CD14-positive monocyte (primary cell): Measurements from ENCODE around the gene TOP2B. TPM values are rescaled to one million over a fixed set of nuclear protein-coding genes. Genes with fewer than 3 reads are reported as not detected.
A peak's percentile ranks its signal among the peaks of the same experiment; 100 is the strongest.

ENCODE experiments used
- DNase-seq, 3 donors: peaks; one replicate each; pipeline ENCODE4 v3.0.0-alpha.2; 2011 to 2022
- H2AFZ ChIP-seq: 2 replicates; pipeline ENCODE4 v1.6.0; 2012; ENCODE audit warnings: mild to moderate bottlenecking, low read depth, low read length, inconsistent platforms; ENCODE audit not compliant: insufficient read depth, poor library complexity, severe bottlenecking
- H3K27ac ChIP-seq, 2 donors: 1 replicate in 1 of 2; 2 replicates in 1 of 2; pipeline ENCODE4 v1.5.1; 2012 to 2013; ENCODE audit warnings: low read length in 2 of 2, control low read depth in 1 of 2, inconsistent platforms in 1 of 2, low read depth in 1 of 2, mild to moderate bottlenecking in 1 of 2
- H3K27me3 ChIP-seq, 2 donors: one replicate each; pipeline versions ENCODE4 v1.6.0 to v1.6.1; 2011 to 2013; ENCODE audit warnings: low read length in 2 of 2; ENCODE audit not compliant: control insufficient read depth in 2 of 2, insufficient read depth in 2 of 2
- H3K36me3 ChIP-seq, 2 donors: replicated peaks in 1 of 2; 1 replicate in 1 of 2; 2 replicates in 1 of 2; pipeline versions ENCODE4 v1.5.1 to v1.6.1; 2012 to 2013; ENCODE audit warnings: low read length in 2 of 2, control low read depth in 1 of 2, inconsistent platforms in 1 of 2, mild to moderate bottlenecking in 1 of 2; ENCODE audit not compliant: insufficient read depth in 2 of 2, control insufficient read depth in 1 of 2
- H3K4me1 ChIP-seq, 2 donors: 1 replicate in 1 of 2; 2 replicates in 1 of 2; pipeline versions ENCODE4 v1.5.1 to v1.6.1; 2012 to 2013; ENCODE audit warnings: low read length in 2 of 2, control low read depth in 1 of 2, inconsistent platforms in 1 of 2, mild to moderate bottlenecking in 1 of 2, moderate library complexity in 1 of 2; ENCODE audit not compliant: insufficient read depth in 2 of 2, control insufficient read depth in 1 of 2
- H3K4me2 ChIP-seq: replicated peaks from 2 replicates; pipeline ENCODE3; 2012; ENCODE audit warnings: low read length, moderate library complexity, mild to moderate bottlenecking; ENCODE audit not compliant: poor library complexity, severe bottlenecking; ENCODE audit errors: extremely low read depth
- H3K4me3 ChIP-seq, 3 experiments: fragments of 200-600 bp in 1 of 3; sonication (generic) in 1 of 3; replicated peaks in 1 of 3; 1 replicate in 2 of 3; 2 replicates in 1 of 3; pipeline ENCODE4 v1.5.1; 2011 to 2013; ENCODE audit warnings: low read length in 3 of 3, mild to moderate bottlenecking in 3 of 3, control low read depth in 2 of 3, low read depth in 2 of 3, inconsistent platforms in 1 of 3, moderate library complexity in 1 of 3
- H3K79me2 ChIP-seq: 2 replicates; pipeline ENCODE4 v1.6.0; 2012; ENCODE audit warnings: mild to moderate bottlenecking, control low read depth, inconsistent platforms, low read length, moderate library complexity; ENCODE audit not compliant: insufficient read depth
- H3K9ac ChIP-seq: 2 replicates; pipeline ENCODE4 v1.6.0; 2017; ENCODE audit warnings: low read length, mild to moderate bottlenecking; ENCODE audit not compliant: insufficient read depth, poor library complexity, severe bottlenecking
- H3K9me3 ChIP-seq, 2 donors: replicated peaks in 1 of 2; 1 replicate in 1 of 2; 2 replicates in 1 of 2; pipeline versions ENCODE4 v1.5.1 to v1.6.1; 2012 to 2013; ENCODE audit warnings: low read length in 2 of 2, control low read depth in 1 of 2; ENCODE audit not compliant: control insufficient read depth in 1 of 2, insufficient read depth in 1 of 2
- H4K20me1 ChIP-seq: 2 replicates; pipeline ENCODE4 v1.6.0; 2012; ENCODE audit warnings: mild to moderate bottlenecking, low read length, control low read depth, moderate library complexity; ENCODE audit not compliant: insufficient read depth
- H3K27ac Mint-ChIP-seq, 7 donors: one replicate each; pipeline ENCODE4 v1.8.0; 2020; ENCODE audit warnings: mild to moderate bottlenecking in 7 of 7, mixed read lengths in 7 of 7, moderate library complexity in 6 of 7, inconsistent platforms in 2 of 7
- H3K27me3 Mint-ChIP-seq, 3 donors: one replicate each; pipeline ENCODE4 v1.8.0; 2021 to 2022; ENCODE audit warnings: low read depth in 3 of 3, mild to moderate bottlenecking in 3 of 3, mixed read lengths in 3 of 3, moderate library complexity in 3 of 3, inconsistent platforms in 1 of 3
- H3K36me3 Mint-ChIP-seq, 2 donors: one replicate each; pipeline ENCODE4 v1.8.0; 2020; ENCODE audit warnings: mixed read lengths in 2 of 2, inconsistent platforms in 1 of 2, mild to moderate bottlenecking in 1 of 2
- H3K4me1 Mint-ChIP-seq: one replicate; pipeline ENCODE4 v1.8.0; 2020; ENCODE audit warnings: mild to moderate bottlenecking, mixed read lengths
- H3K4me3 Mint-ChIP-seq, 2 donors: one replicate each; pipeline ENCODE4 v1.8.0; 2020; ENCODE audit warnings: mild to moderate bottlenecking in 2 of 2, mixed read lengths in 2 of 2, moderate library complexity in 1 of 2
- H3K9me3 Mint-ChIP-seq, 7 donors: one replicate each; pipeline ENCODE4 v1.8.0; 2020 to 2022; ENCODE audit warnings: mixed read lengths in 7 of 7, mild to moderate bottlenecking in 6 of 7, moderate library complexity in 6 of 7, inconsistent platforms in 2 of 7
- CTCF ChIP-seq: fragments of 200-600 bp; IDR thresholded peaks from one replicate; pipeline ENCODE4 v1.8.0; 2022; ENCODE audit warnings: antibody characterized with exemption, mild to moderate bottlenecking
- WGBS: methylation state at CpG from one replicate; pipeline ENCODE4 v1.1.5; 2013; ENCODE audit warnings: missing lambda C conversion rate; ENCODE audit not compliant: insufficient coverage; 5-methylcytosine and 5-hydroxymethylcytosine counted together
- intact Hi-C, 2 donors: fragments of 100-400 bp; cut with micrococcal nuclease; formaldehyde crosslinking; loops; one replicate each; pipeline versions ENCODE4 v1.15.0 to v1.15.1; 2023
- polyA plus RNA-seq, 3 donors: library from polyadenylated mRNA; depleted of rRNA in 1 of 3; unstranded in 2 of 3; stranded (reverse) in 1 of 3; fragments of 300-500 nt in 2 of 3; fragments of >200 nt in 1 of 3; fragmentation: Illumina TruSeq in 2 of 3; gene quantifications; 1 replicate in 2 of 3; 2 replicates in 1 of 3; pipeline ENCODE4 v1.2.3, GENCODE V29; 2012 to 2021

TOP2B gene
- polyA plus RNA-seq, 3 donors, result 21.4 to 27.0 (median 26.1) TPM

GRCh38 chr3:25655659-25656058, 9.0 kb downstream of the TOP2B start:
- peaks cover 87% of the 10 kb centered on the region for H4K20me1 ChIP-seq
- Mint-ChIP-seq H3K4me1 (peaks cover 60% of the 10 kb centered on the region), H3K4me3 (no peak overlapping the region), H3K36me3 (peaks cover 0 to 1% of the 10 kb centered on the region in 2 donors), H3K27me3 (no peaks in the 10 kb centered on the region), H3K27ac (peak overlapping the region in 3 of 7 donors; percentile 10 to 58 (median 17)), H3K9me3 (peaks cover 0 to 2% (median 0%) of the 10 kb centered on the region in 7 donors)
- H3K4me3 ChIP-seq, result no peak overlapping the region
- H3K4me1 ChIP-seq, result peaks cover 2 to 20% of the 10 kb centered on the region in 2 donors
- no peak for DNase-seq
- H3K9ac ChIP-seq, result no peak overlapping the region
- no CpG with 5 or more reads among the region's 2 CpGs for WGBS
- H3K9me3 ChIP-seq, result no peaks in the 10 kb centered on the region
- H3K79me2 ChIP-seq, result peaks cover 100% of the 10 kb centered on the region
- H3K4me2 ChIP-seq, result no peak overlapping the region
- intact Hi-C loops, result no loop called here
- H3K36me3 ChIP-seq, result no peaks in the 10 kb centered on the region
- H3K27ac ChIP-seq, result peak overlapping the region in 1 of 2 donors; percentile 30
- no peak for TF ChIP-seq CTCF
- no peaks in the 10 kb centered on the region for H3K27me3 ChIP-seq
- H2AFZ ChIP-seq, result no peak overlapping the region

- TF ChIP-seq CTCF, result no peak
- no peak overlapping the region for H3K9ac ChIP-seq
- peak overlapping the region in 1 of 2 donors; percentile 29 for H3K27ac ChIP-seq
- Mint-ChIP-seq H3K4me1 (peaks cover 51% of the 10 kb centered on the region), H3K4me3 (no peak overlapping the region), H3K27ac (peak overlapping the region in 2 of 7 donors; percentile 1 to 66), H3K27me3 (no peaks in the 10 kb centered on the region), H3K36me3 (peaks cover 0 to 5% of the 10 kb centered on the region in 2 donors), H3K9me3 (peaks cover 0 to 4% (median under 1%) of the 10 kb centered on the region in 7 donors)
- H3K79me2 ChIP-seq, result peaks cover 100% of the 10 kb centered on the region
- DNase-seq, result no peak
- intact Hi-C loops, result no loop called here
- no peaks in the 10 kb centered on the region for H3K9me3 ChIP-seq
- H3K4me3 ChIP-seq, result no peak overlapping the region
- H4K20me1 ChIP-seq, result peaks cover 86% of the 10 kb centered on the region
- no peak overlapping the region for H2AFZ ChIP-seq
- no peaks in the 10 kb centered on the region for H3K27me3 ChIP-seq
- H3K4me2 ChIP-seq, result no peak overlapping the region
- H3K4me1 ChIP-seq, result peaks cover 2 to 9% of the 10 kb centered on the region in 2 donors
- H3K36me3 ChIP-seq, result peaks cover 0 to 6% of the 10 kb centered on the region in 2 donors
Measured at GRCh38 chr3:25654576-25654975, 10.1 kb downstream of the TOP2B start.
